Brain pericyte (primary cell): ENCODE results near the gene SMYD3.
"Not testable (repeated sequence)": the region's sequence is repeated elsewhere in the genome, so short reads cannot be mapped to it uniquely, and the experiment has no call there.

ENCODE experiments used
- DNase-seq: peaks from one replicate; pipeline ENCODE4 v3.0.0-alpha.2; 2012; ENCODE audit warnings: low read depth, low spot score

The SMYD3 gene

GRCh38 chr1:245718951-245719350 lies 788.1 kb downstream of the SMYD3 start:
- no peak for DNase-seq

- no peak for DNase-seq
Measured at GRCh38 chr1:245718123-245718522, 789.0 kb downstream of the SMYD3 start.

- DNase-seq = no peak
Measured at GRCh38 chr1:245717611-245718010, 789.5 kb downstream of the SMYD3 start.

GRCh38 chr1:245716561-245716960 lies 790.5 kb downstream of the SMYD3 start:
- DNase-seq = no peak

- DNase-seq = no peak
Measured at GRCh38 chr1:245715970-245716369, 791.1 kb downstream of the SMYD3 start.

- no peak for DNase-seq
Measured at GRCh38 chr1:245715291-245715701, 791.8 kb downstream of the SMYD3 start.

GRCh38 chr1:245714027-245714426 lies 793.1 kb downstream of the SMYD3 start:
- not testable (repeated sequence) for DNase-seq

- no peak for DNase-seq
Measured at GRCh38 chr1:245710961-245711903, 795.8 kb downstream of the SMYD3 start.

- no peak for DNase-seq
Measured at GRCh38 chr1:245707941-245708340, 799.1 kb downstream of the SMYD3 start.

GRCh38 chr1:245704765-245705164 lies 802.3 kb downstream of the SMYD3 start:
- no peak for DNase-seq

GRCh38 chr1:245704341-245704740 lies 802.7 kb downstream of the SMYD3 start:
- DNase-seq = no peak

- no peak for DNase-seq
Measured at GRCh38 chr1:245702346-245702745, 804.7 kb downstream of the SMYD3 start.

- no peak for DNase-seq
Measured at GRCh38 chr1:245701631-245702030, 805.4 kb downstream of the SMYD3 start.

GRCh38 chr1:245700631-245701030 lies 806.4 kb downstream of the SMYD3 start:
- no peak for DNase-seq
